Ishikawa (cell line): ENCODE measurements around the gene OR10A5.

Source experiments
- CEBPB ChIP-seq: IDR thresholded peaks from 2 replicates; pipeline ENCODE4 v1.6.1; 2012
- CREB1 ChIP-seq: IDR thresholded peaks from 2 replicates; pipeline ENCODE4 v1.6.1; 2012; ENCODE audit warnings: low read depth
- EP300 ChIP-seq: IDR thresholded peaks from 2 replicates; pipeline ENCODE4 v1.6.1; 2012; ENCODE audit warnings: borderline replicate concordance
- FOXM1 ChIP-seq: IDR thresholded peaks from 2 replicates; pipeline ENCODE4 v1.6.1; 2012; ENCODE audit warnings: low read depth, borderline replicate concordance
- MAX ChIP-seq: IDR thresholded peaks from 2 replicates; pipeline ENCODE4 v1.6.1; 2012
- RAD21 ChIP-seq: IDR thresholded peaks from 2 replicates; pipeline ENCODE4 v1.6.1; 2012; ENCODE audit warnings: low read depth
- REST ChIP-seq: IDR thresholded peaks from 2 replicates; pipeline ENCODE4 v1.6.1; 2012; ENCODE audit warnings: low read depth, mild to moderate bottlenecking
- TEAD4 ChIP-seq: IDR thresholded peaks from 2 replicates; pipeline ENCODE4 v1.6.1; 2012
- YY1 ChIP-seq: IDR thresholded peaks from 2 replicates; pipeline ENCODE4 v1.6.1; 2012; ENCODE audit warnings: low read depth

GRCh38 chr11:6855971-6856541, 10.6 kb downstream of the OR10A5 start:
- TF ChIP-seq EP300 (no peak), CEBPB (no peak), CREB1 (no peak), YY1 (no peak), FOXM1 (no peak), REST (no peak), MAX (no peak), TEAD4 (no peak), RAD21 (no peak)
